GM23248 (cell line): ENCODE results near the gene ZNF541. TPM values are rescaled to one million over a fixed set of nuclear protein-coding genes. Genes with fewer than 3 reads are reported as not detected.

ENCODE experiments used
- DNase-seq: peaks from one replicate; pipeline ENCODE4 v3.0.0-alpha.2; 2015
- H2AFZ ChIP-seq: fragments of 200-600 bp; sonication (generic); 2 replicates; pipeline ENCODE4 v1.6.1; 2016; ENCODE audit warnings: antibody characterized with exemption
- H3F3A ChIP-seq: fragments of 200-600 bp; sonication (generic); 2 replicates; pipeline ENCODE4 v1.6.1; 2016; ENCODE audit warnings: mild to moderate bottlenecking, antibody characterized with exemption, mixed run types; ENCODE audit not compliant: insufficient read depth
- H3K27ac ChIP-seq: fragments of 200-600 bp; sonication (generic); 2 replicates; pipeline ENCODE4 v1.5.1; 2016; ENCODE audit warnings: mild to moderate bottlenecking
- H3K27me3 ChIP-seq: fragments of 200-600 bp; sonication (generic); replicated peaks from 2 replicates; pipeline ENCODE4 v1.6.1; 2016; ENCODE audit warnings: mild to moderate bottlenecking; ENCODE audit not compliant: insufficient read depth
- H3K36me3 ChIP-seq: fragments of 200-600 bp; sonication (generic); 2 replicates; pipeline ENCODE4 v1.6.1; 2016; ENCODE audit warnings: low read depth, mild to moderate bottlenecking
- H3K4me1 ChIP-seq: fragments of 200-600 bp; sonication (generic); 2 replicates; pipeline ENCODE4 v1.6.1; 2016; ENCODE audit warnings: mild to moderate bottlenecking; ENCODE audit not compliant: insufficient read depth
- H3K4me2 ChIP-seq: fragments of 200-600 bp; sonication (generic); one replicate; pipeline ENCODE4 v1.6.1; 2016; ENCODE audit warnings: mild to moderate bottlenecking; ENCODE audit not compliant: unreplicated experiment
- H3K4me3 ChIP-seq: fragments of 200-600 bp; sonication (generic); 2 replicates; pipeline ENCODE4 v1.5.1; 2016; ENCODE audit warnings: mild to moderate bottlenecking
- H3K79me2 ChIP-seq: fragments of 200-600 bp; sonication (generic); 2 replicates; pipeline ENCODE4 v1.6.1; 2016; ENCODE audit warnings: mild to moderate bottlenecking; ENCODE audit not compliant: insufficient read depth
- H3K9ac ChIP-seq: fragments of 200-600 bp; sonication (generic); 2 replicates; pipeline ENCODE4 v1.6.1; 2016; ENCODE audit warnings: mild to moderate bottlenecking
- H3K9me2 ChIP-seq: fragments of 200-600 bp; sonication (generic); 2 replicates; pipeline ENCODE4 v1.6.1; 2016; ENCODE audit warnings: mixed run types, mild to moderate bottlenecking, moderate library complexity; ENCODE audit not compliant: insufficient read depth
- H3K9me3 ChIP-seq: fragments of 200-600 bp; sonication (generic); one replicate; pipeline ENCODE4 v1.6.1; 2017; ENCODE audit warnings: low read depth
- H4K20me1 ChIP-seq: fragments of 200-600 bp; sonication (generic); 2 replicates; pipeline ENCODE4 v1.6.0; 2016; ENCODE audit not compliant: insufficient read depth
- EZH2 ChIP-seq: fragments of 200-600 bp; sonication (generic); IDR thresholded peaks from 2 replicates; pipeline ENCODE4 v1.6.1; 2018; ENCODE audit warnings: antibody characterized with exemption, mild to moderate bottlenecking; ENCODE audit not compliant: insufficient read depth, poor library complexity, severe bottlenecking
- EZH2phosphoT487 ChIP-seq: fragments of 200-600 bp; sonication (generic); IDR thresholded peaks from 2 replicates; pipeline ENCODE4 v1.6.1; 2018; ENCODE audit warnings: antibody characterized with exemption, moderate library complexity, mild to moderate bottlenecking, low read depth; ENCODE audit not compliant: insufficient read depth
- WGBS, 2 experiments: methylation state at CpG; one replicate each; pipeline ENCODE4 v1.1.6; 2015 to 2017; ENCODE audit warnings: low lambda C conversion rate in 2 of 2, low coverage in 1 of 2; ENCODE audit errors: missing lambda C conversion rate in 2 of 2; 5-methylcytosine and 5-hydroxymethylcytosine counted together
- in situ Hi-C: fragments of 300-500 bp; cut with MboI; formaldehyde crosslinking; loops from 2 replicates; pipeline ENCODE4 v1.15.0; 2020
- polyA plus RNA-seq: library from polyadenylated mRNA; unstranded; fragments of >200 nt; fragmentation: Nextera tagmentation; extraction: Ambion mirVana; gene quantifications from 2 replicates; pipeline ENCODE4 v1.2.1, GENCODE V29; 2016
- total RNA-seq: library from RNA; depleted of rRNA; stranded (reverse); fragments of >200 nt; shearing (Covaris generic); gene quantifications from 2 replicates; pipeline ENCODE4 v1.2.3, GENCODE V29; 2014

ZNF541 gene
- total and polyA plus RNA-seq, 2 experiments from 2014 or later = 0.15 TPM; not detected in 1

DNA sequence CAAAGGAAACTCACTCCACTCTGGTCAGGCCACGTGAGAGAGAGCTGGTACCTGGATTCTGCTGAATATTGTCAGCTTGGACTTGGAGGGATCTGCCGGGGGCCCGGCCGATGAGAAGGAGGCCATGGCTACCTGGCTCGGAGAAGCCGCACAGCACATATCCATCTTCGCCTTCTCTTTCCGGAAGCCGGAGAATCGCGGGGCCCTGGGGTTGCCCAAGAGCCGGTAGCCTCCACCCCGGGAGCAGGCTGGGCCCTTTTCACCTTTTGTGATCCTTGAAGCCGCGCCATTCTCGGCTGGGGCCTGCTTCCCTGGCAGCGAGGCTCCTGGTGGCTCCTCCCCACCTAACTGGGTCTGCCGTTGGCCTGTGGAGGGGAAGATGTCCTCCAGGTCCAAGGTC is 28.9 kb downstream of the ZNF541 start:
- H4K20me1 ChIP-seq = no peaks in the 10 kb centered on the region
- DNase-seq = no peak
- H3K9ac ChIP-seq = no peak overlapping the region
- H3K27ac ChIP-seq = no peak overlapping the region
- no peak overlapping the region for H2AFZ ChIP-seq
- H3K4me3 ChIP-seq = no peak overlapping the region
- H3K36me3 ChIP-seq = no peaks in the 10 kb centered on the region
- in situ Hi-C loops = no loop called here
- TF ChIP-seq EZH2phosphoT487 (no peak), EZH2 (no peak)
- H3K27me3 ChIP-seq = no peaks in the 10 kb centered on the region
- H3F3A ChIP-seq = no peaks in the 10 kb centered on the region
- no peak overlapping the region for H3K4me2 ChIP-seq
- 83 to 93% methylated on average over 18 of the region's 18 CpGs for WGBS, 2 experiments
- H3K9me3 ChIP-seq = no peaks in the 10 kb centered on the region
- no peaks in the 10 kb centered on the region for H3K9me2 ChIP-seq
- no peaks in the 10 kb centered on the region for H3K4me1 ChIP-seq
- H3K79me2 ChIP-seq = no peaks in the 10 kb centered on the region

DNA sequence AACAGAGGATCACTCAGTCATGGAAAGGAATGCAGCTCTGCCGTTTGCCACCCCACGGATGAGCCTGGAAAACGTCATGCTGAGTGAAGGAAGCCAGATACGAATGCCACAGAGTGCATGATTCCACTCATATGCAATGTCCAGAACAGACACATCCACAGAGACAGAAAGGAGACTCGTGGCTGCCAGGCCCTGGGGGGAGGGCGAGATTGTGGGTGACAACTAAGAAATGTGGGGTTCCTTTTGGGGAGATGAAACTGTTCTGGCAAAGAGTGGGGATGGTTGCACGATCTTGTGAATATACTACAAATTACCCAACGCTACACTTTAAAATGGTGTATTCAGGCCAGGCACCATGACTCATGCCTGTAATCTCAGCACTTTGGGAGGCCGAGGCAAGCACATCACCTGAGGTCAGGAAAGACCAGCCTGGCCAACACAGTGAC is 30.9 kb downstream of the ZNF541 start:
- DNase-seq = peak; percentile 71
- Histone ChIP-seq H3K27ac (peak overlapping the region; percentile 42; the same call in 1 of the 2 replicates), H3K4me3 (no peak overlapping the region), H3K79me2 (no peaks in the 10 kb centered on the region), H2AFZ (no peak overlapping the region), H3K4me2 (no peak overlapping the region), H3K36me3 (no peaks in the 10 kb centered on the region), H3F3A (no peaks in the 10 kb centered on the region), H3K9me2 (no peaks in the 10 kb centered on the region), H3K27me3 (no peaks in the 10 kb centered on the region), H4K20me1 (no peaks in the 10 kb centered on the region), H3K9ac (no peak overlapping the region), H3K9me3 (no peaks in the 10 kb centered on the region), H3K4me1 (no peaks in the 10 kb centered on the region)
- no peak for TF ChIP-seq EZH2
- TF ChIP-seq EZH2phosphoT487 = no peak
- WGBS, 2 experiments = 46 to 50% methylated on average over 9 of the region's 9 CpGs
- in situ Hi-C loops = no loop called here

DNA sequence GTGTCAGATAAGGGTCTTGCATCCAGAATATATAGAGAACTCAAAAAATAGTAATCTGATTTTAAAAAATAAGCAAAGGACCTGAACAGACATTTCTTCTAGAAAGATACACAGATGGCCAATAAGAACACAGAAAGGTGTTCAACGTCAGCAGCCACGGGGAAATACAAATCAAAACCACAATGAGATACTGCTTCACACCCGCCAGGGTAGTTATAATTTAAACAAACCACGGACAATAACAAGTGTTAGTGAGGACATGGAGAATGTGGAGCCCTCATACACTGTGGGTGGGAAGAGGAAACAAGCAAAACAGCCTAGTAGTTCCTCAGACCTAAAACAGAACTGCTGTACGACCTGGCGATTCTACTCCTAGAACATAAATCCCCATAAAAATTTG is 31.4 kb downstream of the ZNF541 start:
- DNase-seq = no peak
- Histone ChIP-seq H3K4me3 (no peak overlapping the region), H3K9me3 (no peaks in the 10 kb centered on the region), H3K27ac (no peak overlapping the region), H3K27me3 (no peaks in the 10 kb centered on the region), H4K20me1 (no peaks in the 10 kb centered on the region), H3K9me2 (no peaks in the 10 kb centered on the region), H3K4me2 (no peak overlapping the region), H3F3A (no peaks in the 10 kb centered on the region), H2AFZ (no peak overlapping the region), H3K9ac (no peak overlapping the region), H3K36me3 (no peaks in the 10 kb centered on the region), H3K79me2 (no peaks in the 10 kb centered on the region), H3K4me1 (no peaks in the 10 kb centered on the region)
- in situ Hi-C loops = no loop called here
- 78 to 80% methylated on average over 6 of the region's 6 CpGs for WGBS, 2 experiments
- TF ChIP-seq EZH2phosphoT487 = no peak
- TF ChIP-seq EZH2 = no peak

DNA sequence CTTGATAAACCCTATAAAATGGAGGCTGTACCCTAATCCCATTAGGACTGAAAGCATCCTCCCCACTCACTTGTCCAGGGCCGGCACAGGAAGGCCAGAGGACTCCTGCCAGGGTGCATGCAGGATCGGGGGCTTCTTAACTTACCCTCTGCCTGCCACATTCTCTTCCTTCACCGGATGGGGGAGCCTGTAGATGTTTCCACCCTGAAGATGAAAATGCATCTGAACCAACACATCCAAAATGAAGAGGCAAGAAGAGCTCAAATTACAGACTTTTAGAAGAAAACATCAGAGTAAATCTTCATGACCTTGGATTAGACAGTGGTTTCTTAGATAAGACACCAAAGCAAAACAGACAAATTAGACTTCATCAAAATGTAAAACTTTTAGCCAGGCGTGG is 32.2 kb downstream of the ZNF541 start:
- no peaks in the 10 kb centered on the region for H3F3A ChIP-seq
- no peaks in the 10 kb centered on the region for H3K9me3 ChIP-seq
- H2AFZ ChIP-seq = no peak overlapping the region
- in situ Hi-C loops = no loop called here
- no peaks in the 10 kb centered on the region for H3K9me2 ChIP-seq
- H3K27ac ChIP-seq = no peak overlapping the region
- H3K4me1 ChIP-seq = no peaks in the 10 kb centered on the region
- peak; percentile 43 for DNase-seq
- no peaks in the 10 kb centered on the region for H3K27me3 ChIP-seq
- no peaks in the 10 kb centered on the region for H3K36me3 ChIP-seq
- no peak overlapping the region for H3K9ac ChIP-seq
- H3K79me2 ChIP-seq = no peaks in the 10 kb centered on the region
- TF ChIP-seq EZH2phosphoT487 (no peak), EZH2 (no peak)
- WGBS, 2 experiments = 43 to 55% methylated on average over 4 of the region's 4 CpGs
- no peak overlapping the region for H3K4me3 ChIP-seq
- H3K4me2 ChIP-seq = no peak overlapping the region
- H4K20me1 ChIP-seq = no peaks in the 10 kb centered on the region
